Lung (tissue), 12 donors: Measurements from ENCODE around the gene TTC27. TPM values are rescaled to one million over a fixed set of nuclear protein-coding genes. Genes with fewer than 3 reads are reported as not detected.

ENCODE experiments used
- ATAC-seq: fragments of 200-7000 bp; cut with Tn5 transposase; one replicate; pipeline ENCODE4 v1.9.1; 2020; ENCODE audit warnings: moderate number of reproducible peaks; ENCODE audit not compliant: insufficient read depth, low FRiP score
- DNase-seq, 3 donors: peaks; one replicate each; pipeline ENCODE4 v3.0.0-alpha.2; 2013 to 2017
- H3K27ac ChIP-seq, 2 donors: one replicate each; pipeline ENCODE4 v1.5.1; 2013; ENCODE audit warnings: mild to moderate bottlenecking in 2 of 2, moderate library complexity in 2 of 2, control low read depth in 1 of 2, inconsistent platforms in 1 of 2, low read depth in 1 of 2, low read length in 1 of 2
- H3K27me3 ChIP-seq, 3 donors: one replicate each; pipeline ENCODE4 v1.5.1; 2013; ENCODE audit warnings: low read length in 2 of 3; ENCODE audit not compliant: control insufficient read depth in 3 of 3, insufficient read depth in 3 of 3
- H3K36me3 ChIP-seq, 4 donors: one replicate each; pipeline ENCODE4 v1.5.1; 2013; ENCODE audit warnings: low read length in 4 of 4, mild to moderate bottlenecking in 1 of 4, moderate library complexity in 1 of 4; ENCODE audit not compliant: control insufficient read depth in 4 of 4, insufficient read depth in 4 of 4
- H3K4me1 ChIP-seq, 5 donors: one replicate each; pipeline ENCODE4 v1.5.1; 2013; ENCODE audit warnings: low read length in 5 of 5, mild to moderate bottlenecking in 2 of 5, moderate library complexity in 1 of 5; ENCODE audit not compliant: control insufficient read depth in 5 of 5, insufficient read depth in 5 of 5
- H3K4me3 ChIP-seq: one replicate; pipeline ENCODE4 v1.5.1; 2013; ENCODE audit warnings: mild to moderate bottlenecking, control low read depth, moderate library complexity
- H3K9ac ChIP-seq, 2 donors: one replicate each; pipeline ENCODE4 v1.5.1; 2013; ENCODE audit warnings: low read length in 2 of 2, control low read depth in 1 of 2; ENCODE audit not compliant: insufficient read depth in 1 of 2
- H3K9me3 ChIP-seq, 4 donors: one replicate each; pipeline ENCODE4 v1.5.1; 2013; ENCODE audit warnings: low read length in 3 of 4, mild to moderate bottlenecking in 1 of 4, moderate library complexity in 1 of 4; ENCODE audit not compliant: control insufficient read depth in 4 of 4, insufficient read depth in 3 of 4
- WGBS, 2 donors: extraction: QIAGEN DNeasy Blood & Tissue Kit; methylation state at CpG; one replicate each; pipeline ENCODE4 v1.1.7; 2013; 5-methylcytosine and 5-hydroxymethylcytosine counted together
- polyA plus RNA-seq, 2 donors: library from polyadenylated mRNA; stranded (reverse); fragments of 200-250 nt; gene quantifications; one replicate each; pipeline ENCODE4 v1.2.1, GENCODE V29; 2013
- total RNA-seq, 2 donors: library from RNA; depleted of rRNA in 1 of 2; stranded (reverse); fragments of >200 nt in 1 of 2; gene quantifications; one replicate each; pipeline ENCODE4 v1.2.1, GENCODE V29; 2014 to 2021
- TF ChIP-seq, protein P1 (sequence below): IDR thresholded peaks from 2 replicates; pipeline ENCODE4 v1.5.1; 2012; ENCODE audit warnings: mild to moderate bottlenecking; ENCODE audit errors: control extremely low read depth, extremely low read depth
- donor health status: control.
- donor health status: control.
- donor health status: Bipolar disorder and iron deficiency.
- donor health status: healthy.
- donor health status: DM: yes; HTN: yes; CAD: no.

TTC27 gene
- total and polyA plus RNA-seq, 4 donors: 5.2 to 17.4 (median 12.3) TPM

DNA sequence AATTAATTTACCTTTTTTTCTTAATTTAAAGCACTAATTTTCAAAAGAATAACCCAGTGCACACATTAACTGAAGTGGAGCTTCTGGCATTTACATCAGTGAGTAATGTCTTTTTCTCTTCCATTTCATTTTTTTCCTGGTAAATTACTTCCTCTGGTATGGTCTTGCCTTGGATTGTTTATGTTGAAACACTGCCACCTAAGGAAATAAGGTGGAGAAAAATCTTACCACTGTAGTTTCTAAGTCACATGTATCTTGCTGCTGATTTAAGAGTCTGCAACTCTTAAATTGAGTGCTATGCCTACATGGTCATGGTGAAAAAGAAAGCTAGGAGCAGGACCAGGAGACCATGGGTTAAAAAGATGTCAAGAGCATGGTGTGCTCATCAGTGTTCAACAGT, 51.0 kb downstream of the TTC27 start:
- Histone ChIP-seq H3K36me3 (peaks cover 2 to 9% (median 4%) of the 10 kb centered on the region in 4 donors), H3K9me3 (no peaks in the 10 kb centered on the region), H3K27me3 (no peaks in the 10 kb centered on the region), H3K9ac (no peak overlapping the region), H3K27ac (no peak overlapping the region), H3K4me3 (no peak overlapping the region), H3K4me1 (peaks cover 0 to 1% (median 0%) of the 10 kb centered on the region in 5 donors)
- ATAC-seq: no peak
- TF ChIP-seq, protein P1, sequence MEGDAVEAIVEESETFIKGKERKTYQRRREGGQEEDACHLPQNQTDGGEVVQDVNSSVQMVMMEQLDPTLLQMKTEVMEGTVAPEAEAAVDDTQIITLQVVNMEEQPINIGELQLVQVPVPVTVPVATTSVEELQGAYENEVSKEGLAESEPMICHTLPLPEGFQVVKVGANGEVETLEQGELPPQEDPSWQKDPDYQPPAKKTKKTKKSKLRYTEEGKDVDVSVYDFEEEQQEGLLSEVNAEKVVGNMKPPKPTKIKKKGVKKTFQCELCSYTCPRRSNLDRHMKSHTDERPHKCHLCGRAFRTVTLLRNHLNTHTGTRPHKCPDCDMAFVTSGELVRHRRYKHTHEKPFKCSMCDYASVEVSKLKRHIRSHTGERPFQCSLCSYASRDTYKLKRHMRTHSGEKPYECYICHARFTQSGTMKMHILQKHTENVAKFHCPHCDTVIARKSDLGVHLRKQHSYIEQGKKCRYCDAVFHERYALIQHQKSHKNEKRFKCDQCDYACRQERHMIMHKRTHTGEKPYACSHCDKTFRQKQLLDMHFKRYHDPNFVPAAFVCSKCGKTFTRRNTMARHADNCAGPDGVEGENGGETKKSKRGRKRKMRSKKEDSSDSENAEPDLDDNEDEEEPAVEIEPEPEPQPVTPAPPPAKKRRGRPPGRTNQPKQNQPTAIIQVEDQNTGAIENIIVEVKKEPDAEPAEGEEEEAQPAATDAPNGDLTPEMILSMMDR: no peak
- no peak for DNase-seq

DNA sequence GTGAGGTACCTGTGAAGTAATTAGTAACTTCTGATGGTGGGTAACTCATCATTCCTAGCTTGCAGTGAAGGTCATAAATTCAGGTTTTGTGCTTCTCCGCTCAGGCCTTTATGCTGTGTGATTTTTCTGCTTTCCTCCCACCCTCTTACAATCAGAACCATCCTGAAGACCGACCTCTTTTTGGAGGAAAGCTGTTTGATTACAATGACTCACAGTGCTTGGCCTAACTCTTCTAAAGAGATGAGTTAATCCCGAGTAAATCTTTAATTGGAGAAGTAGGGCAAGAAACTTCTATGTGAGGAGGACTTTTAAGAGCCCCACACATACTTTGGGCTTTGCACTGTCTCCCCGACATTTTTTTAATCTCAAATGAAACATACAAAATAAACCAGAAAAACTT, 53.1 kb downstream of the TTC27 start:
- no peak overlapping the region for H3K9ac ChIP-seq
- peaks cover 4 to 9% (median 4%) of the 10 kb centered on the region in 4 donors for H3K36me3 ChIP-seq
- H3K4me3 ChIP-seq: no peak overlapping the region
- WGBS, 2 donors: 72 to 78% methylated on average over 4 of the region's 4 CpGs
- H3K27me3 ChIP-seq: no peaks in the 10 kb centered on the region
- ATAC-seq (no peak), DNase-seq (no peak)
- peaks cover 0 to 1% (median 0%) of the 10 kb centered on the region in 5 donors for H3K4me1 ChIP-seq
- no peaks in the 10 kb centered on the region for H3K9me3 ChIP-seq
- TF ChIP-seq, protein P1: no peak
- no peak overlapping the region for H3K27ac ChIP-seq

DNA sequence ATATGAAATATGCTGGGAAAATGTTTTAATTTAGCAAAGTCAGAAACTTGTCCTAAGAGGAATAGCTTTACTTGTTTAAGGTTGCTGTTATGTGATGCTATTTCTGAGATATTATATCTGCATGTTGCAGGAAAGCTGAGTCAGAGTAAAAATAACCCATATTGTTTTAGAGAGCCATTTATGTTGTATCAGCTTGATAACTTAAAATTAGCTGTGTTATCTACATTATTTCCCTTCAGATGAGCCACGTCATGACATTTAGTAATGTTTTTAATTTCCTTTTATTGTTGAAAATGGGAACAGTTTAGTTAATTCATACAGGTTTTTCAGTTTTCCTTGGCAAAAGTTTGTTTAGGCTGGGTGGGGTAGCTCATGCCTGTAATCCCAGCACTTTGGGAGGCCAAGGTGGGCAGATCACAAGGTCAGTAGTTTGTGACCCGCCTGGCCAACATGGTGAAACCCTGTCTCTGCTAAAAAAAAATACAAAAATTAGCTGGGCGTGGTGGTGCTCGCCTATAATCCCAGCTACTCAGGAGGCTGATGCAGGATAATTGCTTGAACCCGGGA, 55.8 kb downstream of the TTC27 start:
- 92 to 94% methylated on average over 5 of the region's 5 CpGs for WGBS, 2 donors

More for the DNA sequence above, 55.8 kb downstream of the TTC27 start:
- H3K9ac ChIP-seq: no peak overlapping the region
- H3K27ac ChIP-seq: no peak overlapping the region
- no peak overlapping the region for H3K4me3 ChIP-seq
- peaks cover 2 to 6% (median 4%) of the 10 kb centered on the region in 4 donors for H3K36me3 ChIP-seq
- ATAC-seq (no peak), DNase-seq (no peak)
- no peaks in the 10 kb centered on the region for H3K27me3 ChIP-seq
- no peaks in the 10 kb centered on the region for H3K9me3 ChIP-seq
- H3K4me1 ChIP-seq: peaks cover 0 to 1% (median 0%) of the 10 kb centered on the region in 5 donors
- TF ChIP-seq, protein P1: no peak
